Activated T-cell treated with anti-CD3 and anti-CD28 coated beads, Interleukin-2, amount 50 U/mL, for 24 hours (primary cell): ENCODE results near the gene ATG9B.

ENCODE experiments used
- DNase-seq: peaks from one replicate; pipeline ENCODE4 v3.0.0-alpha.2; 2020
- H3K27ac Mint-ChIP-seq: 2 replicates; pipeline ENCODE4 v1.8.0; 2020; ENCODE audit warnings: mild to moderate bottlenecking, mixed read lengths
- H3K27me3 Mint-ChIP-seq: 2 replicates; pipeline ENCODE4 v1.8.0; 2020; ENCODE audit warnings: mixed read lengths
- H3K36me3 Mint-ChIP-seq: 2 replicates; pipeline ENCODE4 v1.8.0; 2020; ENCODE audit warnings: low read depth, mixed read lengths
- H3K4me1 Mint-ChIP-seq: 2 replicates; pipeline ENCODE4 v1.8.0; 2020; ENCODE audit warnings: low read depth, mixed read lengths
- H3K4me3 Mint-ChIP-seq: 2 replicates; pipeline ENCODE4 v1.8.0; 2020; ENCODE audit warnings: mild to moderate bottlenecking, moderate library complexity, mixed read lengths
- H3K9me3 Mint-ChIP-seq: 2 replicates; pipeline ENCODE4 v1.8.0; 2020; ENCODE audit warnings: mixed read lengths

ATG9B gene

DNA sequence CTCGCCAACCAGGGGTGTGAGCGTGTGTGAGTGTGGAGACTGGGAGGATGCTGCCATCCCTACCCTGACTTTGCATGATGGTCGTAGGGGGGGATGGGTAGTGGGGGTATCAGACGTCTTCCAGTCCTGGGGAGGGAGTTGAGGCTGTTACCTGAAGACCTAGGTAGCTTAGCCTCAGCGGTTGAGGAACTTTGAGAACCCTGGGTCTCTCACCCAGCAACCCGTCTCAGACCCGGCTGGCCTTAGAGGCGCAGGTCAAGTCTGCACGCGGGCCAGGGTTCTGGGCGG, 37.8 kb upstream of the ATG9B start:
- Mint-ChIP-seq H3K9me3 (no peaks in the 10 kb centered on the region), H3K36me3 (peaks cover 48% of the 10 kb centered on the region), H3K27me3 (no peaks in the 10 kb centered on the region), H3K4me3 (peak overlapping the region; percentile 94), H3K4me1 (peaks cover 30% of the 10 kb centered on the region), H3K27ac (peak overlapping the region; percentile 11)
- no peak for DNase-seq

DNA sequence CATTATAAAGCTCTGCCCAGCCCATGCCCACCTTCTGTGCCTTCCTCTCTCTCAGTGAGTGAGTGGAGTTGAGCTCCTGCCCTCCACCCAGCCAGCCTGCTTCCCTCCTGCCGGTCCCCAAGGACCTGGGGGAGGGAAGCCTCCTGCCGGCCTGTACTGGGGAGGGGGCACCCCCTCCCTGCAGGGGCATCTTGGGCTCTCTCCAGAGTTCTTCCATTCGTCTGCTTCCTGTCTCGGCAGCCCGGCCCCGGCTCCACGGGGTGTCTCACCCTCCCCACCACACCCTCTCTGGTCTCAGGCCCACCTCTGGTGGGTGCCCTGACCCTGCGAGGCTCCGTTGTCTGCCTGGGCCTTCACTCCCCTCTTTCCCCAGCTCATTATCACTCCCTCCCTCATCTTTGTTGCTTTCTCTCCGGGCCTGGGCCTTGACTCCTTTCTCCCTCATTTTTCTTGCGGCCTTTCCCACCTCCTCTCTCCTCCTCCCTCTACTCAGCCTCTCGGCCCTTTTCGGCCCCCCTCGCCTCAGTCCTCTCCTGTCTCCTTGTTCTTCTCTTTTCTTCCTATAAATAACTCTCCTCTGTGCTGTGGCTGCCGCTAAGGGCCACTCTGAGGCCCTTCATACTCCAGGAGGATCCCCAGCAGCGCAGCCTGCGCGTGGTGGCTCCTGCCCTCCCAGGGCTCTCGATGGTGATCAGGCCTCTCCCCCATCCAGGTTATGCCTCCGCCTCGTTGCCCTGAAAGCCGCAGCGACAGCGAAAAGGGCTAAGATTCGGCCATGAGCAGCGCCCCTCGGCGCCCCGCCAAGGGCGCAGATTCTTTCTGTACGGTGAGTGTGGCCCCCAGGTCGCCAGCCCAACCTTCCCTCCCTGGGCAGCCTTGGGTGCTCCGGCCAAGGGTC, 37.2 kb upstream of the ATG9B start:
- peaks cover 36% of the 10 kb centered on the region for H3K4me1 Mint-ChIP-seq
- no peak for DNase-seq
- H3K27me3 Mint-ChIP-seq: no peaks in the 10 kb centered on the region
- no peaks in the 10 kb centered on the region for H3K9me3 Mint-ChIP-seq
- peak overlapping the region; percentile 94 for H3K4me3 Mint-ChIP-seq
- peak overlapping the region; percentile 57 for H3K27ac Mint-ChIP-seq
- H3K36me3 Mint-ChIP-seq: peaks cover 43% of the 10 kb centered on the region

GRCh38 chr7:151060416-151061212, 36.3 kb upstream of the ATG9B start:
- Mint-ChIP-seq H3K36me3 (peaks cover 39% of the 10 kb centered on the region), H3K4me3 (peak overlapping the region; percentile 94), H3K4me1 (peaks cover 36% of the 10 kb centered on the region), H3K27me3 (no peaks in the 10 kb centered on the region), H3K27ac (peak overlapping the region; percentile 80), H3K9me3 (no peaks in the 10 kb centered on the region)
- DNase-seq: peak; percentile 48

DNA sequence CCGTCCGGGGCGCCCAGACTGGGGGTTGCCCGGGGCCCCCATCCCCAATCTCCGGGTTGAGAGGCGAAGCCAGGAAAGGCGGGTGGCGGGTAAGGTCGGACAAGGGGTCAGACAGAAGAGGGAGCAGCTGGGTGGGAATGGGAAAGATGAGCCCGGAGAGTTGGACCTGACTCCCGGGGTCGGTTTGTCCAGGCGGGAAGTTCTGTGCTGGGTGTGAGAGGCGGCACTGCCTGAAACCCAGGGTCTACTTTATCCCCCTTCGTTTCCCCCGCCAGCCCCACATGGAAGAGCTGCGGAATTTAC, 35.8 kb upstream of the ATG9B start:
- Mint-ChIP-seq H3K36me3 (peaks cover 34% of the 10 kb centered on the region), H3K27me3 (no peaks in the 10 kb centered on the region), H3K4me3 (peak overlapping the region; percentile 94), H3K9me3 (no peaks in the 10 kb centered on the region), H3K27ac (peak overlapping the region; percentile 80), H3K4me1 (peaks cover 36% of the 10 kb centered on the region)
- no peak for DNase-seq

GRCh38 chr7:151059367-151060112, 35.2 kb upstream of the ATG9B start, which contains the start of gene SLC4A2:
Gene SLC4A2 (plus strand): TSS chr7:151059589. CDS start chr7:151061988, 2,399 bp downstream.
- Mint-ChIP-seq H3K27ac (peak within 1 kb of the TSS; percentile 96), H3K27me3 (no peaks in the 10 kb centered on the region), H3K4me1 (peaks cover 36% of the 10 kb centered on the region), H3K36me3 (peaks cover 31% of the 10 kb centered on the region), H3K4me3 (peak within 1 kb of the TSS; percentile 94), H3K9me3 (no peaks in the 10 kb centered on the region)
- DNase-seq: peak; percentile 87

- Mint-ChIP-seq H3K27me3 (no peaks in the 10 kb centered on the region), H3K36me3 (peaks cover 31% of the 10 kb centered on the region), H3K27ac (peak overlapping the region; percentile 96), H3K9me3 (no peaks in the 10 kb centered on the region), H3K4me1 (peaks cover 36% of the 10 kb centered on the region), H3K4me3 (peak overlapping the region; percentile 94)
- no peak for DNase-seq
These were observed 34.6 kb upstream of the ATG9B start for GRCh38 chr7:151058781-151059366.

DNA sequence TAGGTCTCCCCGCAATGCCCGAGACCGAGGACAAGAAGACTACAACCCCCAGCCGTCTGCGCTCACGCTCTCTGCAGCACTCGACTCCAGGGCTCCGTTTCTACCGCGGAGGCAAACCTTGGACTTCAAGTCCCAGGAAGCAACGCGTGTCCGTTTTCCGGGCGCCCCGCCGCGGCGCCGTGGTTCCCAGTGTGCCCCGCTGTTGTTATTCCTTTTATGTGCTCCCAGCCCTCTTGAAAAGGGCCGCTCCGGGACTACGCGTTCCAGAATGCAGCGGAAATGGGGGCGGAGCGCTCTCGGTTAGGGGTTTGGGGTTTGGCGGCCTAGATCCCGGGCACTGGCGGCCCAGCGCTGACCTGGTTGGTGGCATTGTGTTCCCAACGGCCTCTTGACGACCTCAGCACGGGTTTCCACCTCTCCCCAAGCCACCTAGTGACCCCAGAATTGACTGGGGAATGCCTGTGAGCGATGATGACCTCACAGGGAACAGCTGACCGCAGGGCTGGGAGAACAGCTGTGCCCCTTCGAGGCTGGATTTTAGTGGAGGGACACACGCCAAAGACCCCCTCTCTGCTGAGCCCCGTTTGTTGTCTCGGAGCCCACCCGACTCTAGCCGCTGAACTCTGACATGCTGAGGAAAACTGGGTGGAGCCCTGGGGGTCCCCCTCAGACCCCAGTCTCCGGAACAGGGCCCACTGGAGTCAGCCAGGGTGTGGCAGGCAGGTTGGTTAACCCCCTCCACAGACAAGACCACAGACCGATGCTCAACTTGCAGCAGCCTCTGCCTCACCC, 33.9 kb upstream of the ATG9B start:
- Mint-ChIP-seq H3K27ac (peak overlapping the region; percentile 96), H3K27me3 (no peaks in the 10 kb centered on the region), H3K9me3 (no peaks in the 10 kb centered on the region), H3K36me3 (peaks cover 25% of the 10 kb centered on the region), H3K4me3 (peak overlapping the region; percentile 94), H3K4me1 (peaks cover 37% of the 10 kb centered on the region)
- DNase-seq: peak; percentile 96

GRCh38 chr7:151057506-151057988, 33.3 kb upstream of the ATG9B start, which contains the start of gene CDK5:
Gene CDK5 (minus strand): TSS chr7:151057897. CDS start chr7:151057848, 49 bp downstream.
- no peaks in the 10 kb centered on the region for H3K27me3 Mint-ChIP-seq
- peaks cover 24% of the 10 kb centered on the region for H3K36me3 Mint-ChIP-seq
- H3K27ac Mint-ChIP-seq: peak within 1 kb of the TSS; percentile 96
- H3K4me1 Mint-ChIP-seq: peaks cover 40% of the 10 kb centered on the region
- no peaks in the 10 kb centered on the region for H3K9me3 Mint-ChIP-seq
- DNase-seq: no peak
- H3K4me3 Mint-ChIP-seq: peak within 1 kb of the TSS; percentile 94

- H3K36me3 Mint-ChIP-seq: peaks cover 23% of the 10 kb centered on the region
- peaks cover 41% of the 10 kb centered on the region for H3K4me1 Mint-ChIP-seq
- peak overlapping the region; percentile 94 for H3K4me3 Mint-ChIP-seq
- no peaks in the 10 kb centered on the region for H3K27me3 Mint-ChIP-seq
- H3K9me3 Mint-ChIP-seq: no peaks in the 10 kb centered on the region
- no peak for DNase-seq
- peak overlapping the region; percentile 79 for H3K27ac Mint-ChIP-seq
These were observed 32.6 kb upstream of the ATG9B start for GRCh38 chr7:151056666-151057505.

GRCh38 chr7:151056283-151056665, 32.0 kb upstream of the ATG9B start:
- no peaks in the 10 kb centered on the region for H3K9me3 Mint-ChIP-seq
- H3K4me1 Mint-ChIP-seq: peaks cover 37% of the 10 kb centered on the region
- peak overlapping the region; percentile 94 for H3K4me3 Mint-ChIP-seq
- no peak for DNase-seq
- H3K27ac Mint-ChIP-seq: no peak overlapping the region
- H3K36me3 Mint-ChIP-seq: peaks cover 18% of the 10 kb centered on the region
- H3K27me3 Mint-ChIP-seq: no peaks in the 10 kb centered on the region

GRCh38 chr7:151053751-151054150, 29.5 kb upstream of the ATG9B start:
- H3K9me3 Mint-ChIP-seq: no peaks in the 10 kb centered on the region
- H3K4me1 Mint-ChIP-seq: peaks cover 23% of the 10 kb centered on the region
- no peak overlapping the region for H3K4me3 Mint-ChIP-seq

GRCh38 chr7:151053096-151053495, 28.8 kb upstream of the ATG9B start:
- DNase-seq: no peak
- no peaks in the 10 kb centered on the region for H3K27me3 Mint-ChIP-seq
- H3K9me3 Mint-ChIP-seq: no peaks in the 10 kb centered on the region
- H3K27ac Mint-ChIP-seq: no peak overlapping the region
- peaks cover 18% of the 10 kb centered on the region for H3K4me1 Mint-ChIP-seq
- no peak overlapping the region for H3K4me3 Mint-ChIP-seq
- peaks cover 10% of the 10 kb centered on the region for H3K36me3 Mint-ChIP-seq

More at GRCh38 chr7:151053751-151054150, 29.5 kb upstream of the ATG9B start:
- Mint-ChIP-seq H3K27me3 (no peaks in the 10 kb centered on the region), H3K27ac (no peak overlapping the region), H3K36me3 (peaks cover 12% of the 10 kb centered on the region)
- DNase-seq: no peak

- DNase-seq: peak; percentile 74
- Mint-ChIP-seq H3K4me1 (peaks cover 7% of the 10 kb centered on the region), H3K4me3 (no peak overlapping the region), H3K27me3 (no peaks in the 10 kb centered on the region), H3K27ac (no peak overlapping the region), H3K36me3 (peaks cover 10% of the 10 kb centered on the region), H3K9me3 (no peaks in the 10 kb centered on the region)
These were observed 26.8 kb upstream of the ATG9B start for GRCh38 chr7:151051108-151051507.
